Inferior parietal cortex (tissue), 1 donor: Measurements from ENCODE around the gene BTG2.
"Not testable (repeated sequence)": the region's sequence is repeated elsewhere in the genome, so short reads cannot be mapped to it uniquely, and the experiment has no call there.

Source experiments
- DNase-seq: peaks from one replicate; pipeline ENCODE4 v3.0.0-alpha.2; 2016; ENCODE audit errors: extremely low spot score

BTG2 gene

DNA sequence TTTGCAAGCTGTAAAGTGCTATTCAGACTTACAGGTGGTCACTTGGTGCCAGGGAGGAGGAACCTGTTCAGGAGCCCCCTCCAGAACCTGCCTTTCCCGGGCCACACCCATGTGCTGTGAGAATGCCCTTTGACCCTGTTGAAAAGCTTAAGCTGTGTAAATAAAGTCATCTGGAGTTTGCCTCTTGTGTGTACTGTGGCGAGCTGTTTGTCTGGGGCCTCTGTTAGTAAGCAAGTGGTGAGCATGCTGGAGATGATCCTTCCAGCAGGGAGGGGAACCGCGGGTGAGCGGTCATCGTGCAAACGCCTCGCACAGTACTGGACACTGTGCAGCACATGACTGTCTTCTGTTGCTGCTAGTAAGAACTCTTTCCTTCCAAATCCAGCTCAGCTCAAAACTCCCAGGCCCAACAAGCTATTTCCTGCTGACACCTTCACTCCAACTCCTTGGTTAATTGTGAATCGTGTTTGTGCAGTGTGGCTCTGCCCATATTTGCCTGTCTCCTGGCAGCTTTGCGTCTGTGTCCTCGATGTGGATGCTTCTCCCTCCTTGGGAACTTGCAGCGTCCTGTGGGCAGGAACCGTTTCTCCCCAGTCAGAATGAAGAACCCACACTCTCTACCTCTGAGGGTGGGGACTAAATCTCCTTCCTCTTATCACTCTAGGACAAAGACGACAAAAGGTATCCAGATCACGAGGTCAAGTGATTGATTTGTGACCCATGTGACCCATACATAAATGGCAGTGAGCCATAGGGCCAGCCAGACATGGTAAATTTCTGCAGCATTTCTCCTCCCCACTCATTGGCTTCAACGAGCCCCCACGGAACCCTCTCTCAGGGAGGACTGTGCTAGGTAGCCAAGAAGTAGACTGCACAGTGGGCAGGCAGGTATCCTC, 13.9 kb upstream of the BTG2 start:
- no peak for DNase-seq

DNA sequence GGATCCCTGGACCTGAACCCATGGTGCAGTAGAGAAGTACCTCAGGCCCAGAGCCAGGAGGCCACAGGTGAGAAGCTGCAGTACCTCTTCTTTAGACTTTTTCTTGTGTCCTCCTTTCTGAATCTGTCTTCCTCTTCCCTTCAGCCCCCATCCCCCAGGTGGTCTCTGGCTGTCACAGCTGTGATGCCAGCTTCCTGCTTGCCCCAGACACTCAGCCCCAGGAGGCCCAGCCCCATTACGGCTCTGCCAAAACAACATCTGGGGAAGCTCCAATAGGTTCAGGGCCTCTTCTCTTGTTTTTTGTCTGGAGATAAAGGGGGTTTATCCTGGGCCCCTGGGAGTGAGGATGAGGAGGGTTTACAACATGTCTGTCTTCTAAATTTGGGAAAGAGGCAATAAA, 9.5 kb upstream of the BTG2 start:
- no peak for DNase-seq

DNA sequence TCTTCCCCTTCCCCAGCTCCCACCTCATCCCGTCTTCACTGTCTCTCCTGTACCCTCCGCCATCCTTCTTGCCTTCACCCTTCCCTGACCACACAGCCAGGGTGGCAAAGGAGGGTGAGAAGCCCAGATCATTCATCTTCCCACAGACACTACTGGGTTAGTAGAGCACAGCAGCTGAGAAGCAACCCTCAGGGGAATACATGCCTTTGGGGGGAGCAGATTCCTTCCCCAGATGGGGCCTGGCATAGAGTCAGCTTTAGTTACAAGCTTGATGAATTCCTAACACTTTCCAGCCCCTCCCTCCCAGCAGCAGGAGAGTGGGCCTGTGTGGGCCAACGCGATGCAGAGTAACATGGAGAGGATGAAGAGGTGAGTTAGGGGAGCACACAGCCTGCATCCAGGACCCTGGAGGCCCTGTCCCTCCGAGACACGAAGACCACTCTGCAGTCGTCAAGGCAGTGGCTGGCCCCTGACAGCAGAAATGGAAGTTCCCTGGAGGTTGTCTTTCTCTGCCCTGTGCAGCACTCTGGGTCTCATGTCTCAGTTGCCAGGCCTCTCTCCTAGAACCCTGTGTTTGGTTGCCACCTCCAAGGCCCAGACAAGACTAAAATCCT, 8.8 kb upstream of the BTG2 start:
- no peak for DNase-seq

DNA sequence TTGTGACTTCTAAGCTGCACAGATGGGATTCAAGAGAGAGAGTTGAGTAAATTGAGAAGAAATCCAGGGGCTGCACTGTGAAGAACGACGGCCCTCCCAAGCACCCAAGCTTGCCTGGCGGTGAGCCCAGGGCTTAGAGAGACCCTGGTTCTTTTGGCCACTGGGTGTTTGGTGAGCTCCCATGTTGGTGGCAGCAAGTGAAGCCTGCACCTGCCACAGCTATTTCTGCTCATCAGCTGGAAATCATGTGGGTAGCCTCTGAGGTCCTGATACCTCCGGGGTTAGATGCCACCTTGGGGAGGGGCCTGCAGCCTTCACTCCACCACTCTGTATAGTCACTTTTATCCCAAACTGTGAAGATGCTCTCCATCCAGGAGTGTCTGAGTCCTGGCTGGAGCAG, 6.2 kb upstream of the BTG2 start:
- DNase-seq: no peak

DNA sequence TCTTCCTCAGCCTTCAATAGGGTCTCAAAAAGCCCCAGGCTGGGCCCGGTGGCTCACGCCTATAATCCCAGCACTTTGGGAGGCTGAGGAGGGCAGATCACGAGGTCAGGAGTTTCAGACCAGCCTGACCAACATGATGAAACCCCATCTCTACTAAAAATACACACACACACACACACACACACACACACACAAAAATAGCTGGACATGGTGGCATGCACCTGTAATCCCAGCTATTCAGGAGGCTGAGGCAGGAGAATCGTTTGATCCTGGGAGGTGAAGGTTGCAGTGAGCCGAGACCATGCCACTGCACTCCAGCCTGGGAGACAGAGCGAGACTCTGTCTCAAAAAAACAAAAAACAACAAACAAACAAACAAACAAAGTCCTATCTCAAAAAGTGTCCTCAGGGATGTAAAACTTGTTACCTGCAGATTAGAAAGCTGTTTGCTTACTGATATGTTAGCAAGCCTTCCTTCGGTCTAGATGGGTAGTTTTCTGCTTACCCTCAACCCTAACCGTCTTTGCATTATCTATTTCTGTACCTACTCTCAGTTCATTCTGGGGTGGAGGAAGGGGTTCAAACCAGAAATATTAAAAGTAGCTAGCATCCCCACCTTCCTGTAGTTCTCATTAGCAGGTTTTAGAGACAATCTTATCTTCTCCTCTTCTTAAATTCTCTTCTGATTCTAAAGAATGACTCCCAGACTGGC, 5.4 kb upstream of the BTG2 start:
- DNase-seq: not testable (repeated sequence)

DNA sequence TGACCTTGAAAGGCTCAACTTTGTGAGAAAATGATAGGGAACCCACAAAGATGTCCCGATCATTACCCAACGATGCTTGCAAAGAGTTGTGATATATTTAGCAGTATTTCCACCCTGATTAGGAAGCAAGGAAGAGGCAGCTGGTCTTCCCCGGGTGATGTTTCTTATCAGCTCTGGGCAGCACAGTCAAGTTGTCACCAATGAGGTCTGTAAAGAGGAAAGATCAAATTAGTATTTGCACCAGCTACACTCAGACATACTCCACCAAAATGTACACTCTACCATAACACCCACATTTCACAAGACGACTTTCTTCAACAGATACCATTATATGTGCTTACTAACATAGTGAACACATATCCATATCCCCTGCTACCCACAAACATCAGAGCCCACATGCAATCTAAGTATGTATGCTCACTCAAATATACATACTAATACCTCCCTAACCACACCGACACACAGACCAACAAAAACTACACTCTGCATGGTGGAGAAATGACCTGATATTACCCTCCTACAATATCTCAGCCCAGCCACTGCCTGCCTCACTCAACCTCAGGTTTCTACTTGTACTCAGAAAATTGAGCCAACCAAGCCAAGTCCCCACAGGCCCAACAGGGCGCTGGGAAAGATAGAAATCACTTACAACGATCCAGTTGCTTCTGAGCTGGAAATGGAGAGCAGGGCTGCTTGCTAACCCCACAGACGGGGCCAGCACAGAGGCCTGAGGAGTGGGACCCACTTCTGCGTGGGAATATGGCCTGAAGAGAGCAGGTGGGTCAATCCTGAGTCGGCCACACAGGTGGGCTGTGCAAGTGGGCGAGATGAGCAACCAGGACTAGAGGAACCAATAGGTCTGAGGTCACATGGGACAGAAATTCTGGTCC, 4.6 kb upstream of the BTG2 start:
- DNase-seq: no peak

DNA sequence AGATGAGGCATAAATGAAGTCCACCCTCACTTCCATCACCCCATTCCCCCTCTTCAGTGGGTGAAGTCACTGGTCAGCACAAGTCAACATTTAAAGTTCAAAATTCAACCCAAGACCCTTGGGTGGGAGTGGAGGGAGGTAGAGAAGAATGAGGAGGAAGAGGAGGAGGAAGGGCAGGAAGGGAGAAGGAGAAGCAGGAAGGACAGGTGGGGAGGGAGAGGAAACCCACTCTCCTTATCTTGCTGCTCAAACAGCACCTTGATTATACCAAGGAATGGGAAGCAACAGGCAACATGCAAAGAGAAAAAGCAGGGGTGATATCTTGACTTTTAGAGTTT, 4.0 kb upstream of the BTG2 start:
- no peak for DNase-seq

DNA sequence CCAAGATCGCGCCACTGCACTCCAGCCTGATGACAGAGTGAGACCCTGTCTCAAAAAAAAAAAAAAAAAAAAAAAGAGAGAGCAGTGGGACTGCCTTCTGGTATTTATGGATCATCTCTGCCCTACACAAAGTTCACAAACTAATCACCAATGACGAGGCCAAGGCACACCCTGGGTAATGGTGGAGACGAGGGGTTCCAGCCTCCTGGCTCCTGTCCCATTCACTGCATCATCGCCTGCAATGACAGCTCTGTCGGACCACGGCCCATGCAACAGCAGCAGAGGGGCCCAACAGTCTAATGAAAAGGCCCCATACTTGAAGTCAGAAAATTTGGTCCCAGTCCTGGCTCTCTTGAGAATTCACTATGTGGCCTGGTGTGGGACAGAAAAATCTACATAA, 2.9 kb upstream of the BTG2 start:
- DNase-seq: no peak

DNA sequence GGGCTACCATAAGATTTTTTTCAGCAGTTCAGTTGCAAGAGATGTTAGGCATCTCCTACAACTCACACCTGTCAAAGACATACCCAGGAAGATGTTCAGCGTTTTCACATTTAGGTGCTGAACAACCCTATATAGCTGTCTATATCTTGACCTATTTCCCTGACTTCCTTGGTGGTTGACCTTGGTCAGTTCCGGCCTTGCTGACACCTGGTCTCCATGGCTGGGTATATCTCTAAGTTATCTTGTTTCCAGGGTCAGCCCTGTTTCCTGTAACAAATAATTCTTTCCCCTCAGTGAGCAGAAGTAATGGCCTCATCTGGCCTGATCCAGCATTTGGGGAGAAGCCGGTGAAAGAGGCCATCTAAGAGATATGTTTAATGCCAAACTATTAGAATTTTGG, 2.4 kb upstream of the BTG2 start:
- DNase-seq: no peak

DNA sequence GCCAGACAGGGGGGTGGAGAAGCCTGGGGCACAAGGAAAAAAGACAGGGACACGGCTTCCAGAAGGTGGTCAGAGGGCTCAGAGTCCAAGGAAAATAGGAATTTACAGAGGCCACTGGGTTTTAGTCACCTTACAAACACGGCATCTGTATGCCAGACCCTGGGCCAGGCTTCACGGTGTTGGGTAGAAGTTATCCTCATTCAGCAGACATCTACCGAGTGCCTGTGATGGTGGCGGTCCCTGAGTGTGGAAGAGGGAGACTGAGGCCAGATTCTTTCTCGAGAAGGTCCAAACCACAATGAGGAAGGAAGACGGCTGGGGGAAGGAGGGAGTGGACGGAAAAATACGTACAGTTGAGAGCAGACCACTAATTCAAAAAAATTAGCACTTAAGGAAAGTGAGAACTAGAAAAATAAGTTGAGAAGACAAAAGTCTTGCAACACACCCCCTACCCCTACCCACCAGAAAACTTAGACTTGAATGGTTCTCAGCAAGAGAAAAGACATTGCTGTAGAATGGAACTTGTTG, 864 bp upstream of the BTG2 start:
- no peak for DNase-seq

DNA sequence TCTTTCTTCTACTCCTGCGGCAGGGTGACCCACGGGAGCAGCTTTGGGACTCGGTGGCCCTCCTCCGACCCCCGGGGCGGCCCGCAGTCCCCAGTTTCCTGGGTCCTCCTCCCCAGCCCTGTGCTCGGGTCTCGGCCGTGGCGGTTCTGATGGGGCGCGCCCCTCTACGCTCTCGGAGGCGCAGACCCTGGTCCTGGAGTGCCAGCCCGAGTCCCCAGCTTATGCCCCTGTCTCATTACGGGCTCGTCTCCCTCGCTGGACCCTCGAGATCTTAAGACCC, 430 bp downstream of the BTG2 start:
- no peak for DNase-seq

DNA sequence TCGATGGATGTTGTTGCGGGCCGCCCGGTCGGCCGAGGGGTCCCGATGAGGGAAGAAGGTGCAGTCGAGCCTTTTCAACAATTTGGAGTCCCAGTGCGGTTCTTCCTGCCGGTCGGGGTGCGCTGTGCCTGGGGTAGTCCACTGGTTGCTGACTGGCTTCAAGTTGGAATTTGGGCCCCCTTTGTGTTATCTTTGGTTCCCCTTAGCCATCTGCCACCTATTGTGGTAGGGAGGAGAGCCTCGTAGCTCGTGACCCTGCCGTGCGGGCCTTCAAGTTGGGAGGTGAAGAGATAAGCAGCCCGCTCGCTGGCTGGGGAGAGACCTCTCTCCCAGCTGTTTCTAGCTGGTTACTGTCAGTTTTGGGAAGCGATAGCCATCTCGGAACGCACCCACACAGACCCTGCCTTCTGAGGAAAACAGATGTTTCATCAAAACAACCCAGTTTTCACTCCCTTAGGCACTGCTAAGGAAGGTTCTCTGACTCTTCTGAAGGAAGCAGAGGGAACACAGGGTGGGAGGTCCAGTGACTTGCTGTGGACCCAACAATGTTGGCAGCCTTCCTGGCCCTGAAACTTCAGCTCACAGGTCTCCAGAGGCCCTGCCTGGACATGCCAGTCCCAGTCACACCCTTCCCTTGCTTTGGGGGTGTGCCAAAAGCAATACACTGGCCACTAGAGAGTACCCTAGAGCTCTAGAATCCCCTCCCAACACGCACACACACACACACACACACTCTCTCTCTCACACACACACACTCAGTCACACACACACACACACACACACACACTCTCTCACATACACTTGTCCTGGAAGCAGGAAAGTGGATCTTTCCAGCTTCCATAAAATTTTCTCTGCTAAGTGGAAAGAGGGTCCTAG, 1.0 kb downstream of the BTG2 start:
- DNase-seq: no peak

DNA sequence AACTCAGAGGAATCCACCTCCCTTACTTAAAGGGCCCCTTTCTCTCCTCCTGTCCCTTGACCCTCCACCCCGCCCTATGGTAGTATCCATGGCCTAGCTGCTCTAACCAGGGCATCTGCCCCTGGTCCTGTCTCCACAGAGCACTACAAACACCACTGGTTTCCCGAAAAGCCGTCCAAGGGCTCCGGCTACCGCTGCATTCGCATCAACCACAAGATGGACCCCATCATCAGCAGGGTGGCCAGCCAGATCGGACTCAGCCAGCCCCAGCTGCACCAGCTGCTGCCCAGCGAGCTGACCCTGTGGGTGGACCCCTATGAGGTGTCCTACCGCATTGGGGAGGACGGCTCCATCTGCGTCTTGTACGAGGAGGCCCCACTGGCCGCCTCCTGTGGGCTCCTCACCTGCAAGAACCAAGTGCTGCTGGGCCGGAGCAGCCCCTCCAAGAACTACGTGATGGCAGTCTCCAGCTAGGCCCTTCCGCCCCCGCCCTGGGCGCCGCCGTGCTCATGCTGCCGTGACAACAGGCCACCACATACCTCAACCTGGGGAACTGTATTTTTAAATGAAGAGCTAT, 1.7 kb downstream of the BTG2 start:
- DNase-seq: no peak

DNA sequence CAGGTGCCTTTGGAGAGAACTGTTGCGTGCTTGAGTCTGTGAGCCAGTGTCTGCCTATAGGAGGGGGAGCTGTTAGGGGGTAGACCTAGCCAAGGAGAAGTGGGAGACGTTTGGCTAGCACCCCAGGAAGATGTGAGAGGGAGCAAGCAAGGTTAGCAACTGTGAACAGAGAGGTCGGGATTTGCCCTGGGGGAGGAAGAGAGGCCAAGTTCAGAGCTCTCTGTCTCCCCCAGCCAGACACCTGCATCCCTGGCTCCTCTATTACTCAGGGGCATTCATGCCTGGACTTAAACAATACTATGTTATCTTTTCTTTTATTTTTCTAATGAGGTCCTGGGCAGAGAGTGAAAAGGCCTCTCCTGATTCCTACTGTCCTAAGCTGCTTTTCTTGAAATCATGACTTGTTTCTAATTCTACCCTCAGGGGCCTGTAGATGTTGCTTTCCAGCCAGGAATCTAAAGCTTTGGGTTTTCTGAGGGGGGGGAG, 2.4 kb downstream of the BTG2 start:
- DNase-seq: no peak

DNA sequence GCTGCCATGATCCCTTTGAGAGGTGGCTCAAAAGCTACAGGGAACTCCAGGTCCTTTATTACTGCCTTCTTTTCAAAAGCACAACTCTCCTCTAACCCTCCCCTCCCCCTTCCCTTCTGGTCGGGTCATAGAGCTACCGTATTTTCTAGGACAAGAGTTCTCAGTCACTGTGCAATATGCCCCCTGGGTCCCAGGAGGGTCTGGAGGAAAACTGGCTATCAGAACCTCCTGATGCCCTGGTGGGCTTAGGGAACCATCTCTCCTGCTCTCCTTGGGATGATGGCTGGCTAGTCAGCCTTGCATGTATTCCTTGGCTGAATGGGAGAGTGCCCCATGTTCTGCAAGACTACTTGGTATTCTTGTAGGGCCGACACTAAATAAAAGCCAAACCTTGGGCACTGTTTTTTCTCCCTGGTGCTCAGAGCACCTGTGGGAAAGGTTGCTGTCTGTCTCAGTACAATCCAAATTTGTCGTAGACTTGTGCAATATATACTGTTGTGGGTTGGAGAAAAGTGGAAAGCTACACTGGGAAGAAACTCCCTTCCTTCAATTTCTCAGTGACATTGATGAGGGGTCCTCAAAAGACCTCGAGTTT, 3.1 kb downstream of the BTG2 start:
- DNase-seq: no peak

DNA sequence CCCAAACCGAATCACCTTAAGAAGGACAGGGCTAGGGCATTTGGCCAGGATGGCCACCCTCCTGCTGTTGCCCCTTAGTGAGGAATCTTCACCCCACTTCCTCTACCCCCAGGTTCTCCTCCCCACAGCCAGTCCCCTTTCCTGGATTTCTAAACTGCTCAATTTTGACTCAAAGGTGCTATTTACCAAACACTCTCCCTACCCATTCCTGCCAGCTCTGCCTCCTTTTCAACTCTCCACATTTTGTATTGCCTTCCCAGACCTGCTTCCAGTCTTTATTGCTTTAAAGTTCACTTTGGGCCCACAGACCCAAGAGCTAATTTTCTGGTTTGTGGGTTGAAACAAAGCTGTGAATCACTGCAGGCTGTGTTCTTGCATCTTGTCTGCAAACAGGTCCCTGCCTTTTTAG, 3.6 kb downstream of the BTG2 start:
- no peak for DNase-seq

DNA sequence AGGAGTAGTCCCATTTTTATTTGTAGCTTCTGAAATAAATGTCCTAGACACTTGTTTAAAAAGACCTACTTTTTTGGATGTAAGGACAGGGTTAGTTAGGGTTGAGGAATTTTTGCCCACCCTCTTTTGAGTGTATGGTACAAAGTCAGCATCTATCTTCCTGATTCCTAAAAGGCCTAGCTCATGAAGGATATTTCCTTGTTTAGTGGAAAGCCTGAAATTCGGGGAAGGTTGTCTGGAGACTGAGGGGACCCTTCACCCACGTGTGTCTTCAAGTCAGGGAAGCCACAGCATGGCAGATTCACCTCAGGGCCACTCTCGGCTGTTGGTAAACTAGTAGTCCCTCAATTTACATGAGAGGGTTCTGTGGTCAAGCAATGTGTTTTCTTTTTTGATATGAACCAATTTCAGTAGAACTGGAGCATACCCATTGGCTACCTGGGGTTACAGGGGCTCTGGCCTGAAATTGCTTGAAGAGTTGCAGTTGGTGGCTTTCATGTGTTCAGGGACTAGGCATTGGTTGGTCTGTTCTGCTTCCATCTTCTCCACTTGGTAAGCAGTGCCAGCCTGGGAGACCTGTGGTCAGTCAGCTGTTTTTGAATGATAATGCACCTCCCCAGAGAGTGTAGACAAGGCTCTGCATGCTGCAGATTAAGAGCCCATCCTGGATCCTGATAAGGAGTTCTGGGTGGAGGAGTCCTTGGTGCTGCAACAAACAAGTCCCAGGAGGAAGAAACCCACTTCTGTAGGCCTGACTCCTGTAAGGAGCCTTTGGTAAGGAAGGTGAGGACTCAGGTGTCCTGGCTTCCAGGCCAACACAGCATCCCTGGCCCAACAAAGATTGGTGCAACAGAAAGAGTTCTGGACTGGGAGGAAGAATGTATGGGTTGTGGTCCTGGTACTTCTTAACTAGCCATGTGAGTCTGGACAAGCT, 6.3 kb downstream of the BTG2 start:
- no peak for DNase-seq

DNA sequence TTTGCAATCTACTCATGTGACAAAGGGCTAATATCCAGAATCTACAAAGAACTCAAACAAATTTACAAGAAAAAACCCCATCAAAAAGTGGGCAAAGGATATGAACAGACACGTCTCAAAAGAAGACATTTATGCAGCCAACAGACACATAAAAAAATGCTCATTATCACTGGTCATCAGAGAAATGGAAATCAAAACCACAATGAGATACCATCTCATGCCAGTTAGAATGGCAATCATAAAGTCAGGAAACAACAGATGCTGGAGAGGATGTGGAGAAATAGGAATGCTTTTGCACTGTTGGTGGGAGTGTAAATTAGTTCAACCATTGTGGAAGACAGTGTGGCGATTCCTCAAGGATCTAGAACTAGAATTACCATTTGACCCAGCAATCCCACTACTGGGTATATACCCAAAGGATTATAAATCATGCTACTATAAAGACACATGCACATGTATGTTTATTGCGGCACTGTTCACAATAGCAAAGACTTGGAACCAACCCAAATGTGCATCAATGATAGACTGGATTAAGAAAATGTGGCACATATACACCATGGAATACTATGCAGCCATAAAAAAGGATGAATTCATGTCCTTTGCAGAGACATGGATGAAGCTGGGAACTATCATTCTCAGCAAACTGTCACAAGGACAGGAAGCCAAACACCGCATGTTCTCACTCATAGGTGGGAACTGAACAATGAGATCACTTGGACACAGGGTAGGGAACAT, 8.9 kb downstream of the BTG2 start:
- DNase-seq: not testable (repeated sequence)
